ENCODE data around the gene ASAP2.

The ASAP2 gene

GRCh38 chr2:9184361-9184760, 22.3 kb upstream of the ASAP2 start:
- no peak for DNase-seq

DNA sequence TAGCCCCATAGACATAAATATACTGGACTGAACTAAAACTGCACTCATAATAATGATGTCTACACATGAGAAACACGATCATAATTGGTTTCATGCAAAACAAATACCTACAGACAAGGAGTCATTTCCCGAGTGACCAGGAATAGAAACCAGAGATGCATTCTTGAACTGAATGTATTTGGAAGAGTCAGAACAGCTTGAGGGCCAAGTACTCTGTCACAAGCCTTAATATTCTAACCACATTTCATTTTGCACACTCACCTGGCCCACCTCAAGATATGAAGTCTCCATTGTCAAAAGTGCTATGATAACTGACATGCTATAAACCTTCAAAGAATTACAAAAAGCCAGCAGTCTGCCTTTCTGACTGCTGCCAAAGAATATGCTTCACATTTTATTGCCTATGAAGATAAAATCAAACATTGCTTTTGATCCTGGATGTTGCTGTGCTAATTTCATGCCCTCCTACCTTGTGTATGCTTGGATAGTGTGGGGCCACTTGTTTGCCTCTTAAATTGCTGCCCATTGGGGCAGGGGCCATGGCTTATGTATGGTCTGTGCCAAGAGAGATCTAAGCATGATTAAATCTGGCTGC, 18.9 kb upstream of the ASAP2 start:
- DNase-seq, result no peak

DNA sequence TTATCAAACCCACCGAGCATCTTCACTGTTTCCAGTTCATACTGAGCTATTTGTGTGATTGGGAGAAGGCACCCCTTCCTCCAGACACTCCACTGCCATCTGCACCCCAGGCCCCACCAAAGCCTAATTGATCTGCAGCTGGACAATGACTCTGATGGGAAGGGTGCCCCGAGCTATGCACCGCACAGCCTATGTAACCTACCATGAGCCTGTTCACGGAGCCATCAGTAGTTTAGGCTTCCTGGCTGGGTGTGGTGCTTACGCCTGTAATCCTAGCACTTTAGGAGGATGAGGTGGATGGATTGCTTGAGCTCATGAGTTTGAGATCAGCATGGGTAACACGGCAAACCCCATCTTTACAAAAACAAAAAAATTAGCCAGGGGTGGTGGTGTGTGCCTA, 17.8 kb upstream of the ASAP2 start:
- DNase-seq, result no peak

DNA sequence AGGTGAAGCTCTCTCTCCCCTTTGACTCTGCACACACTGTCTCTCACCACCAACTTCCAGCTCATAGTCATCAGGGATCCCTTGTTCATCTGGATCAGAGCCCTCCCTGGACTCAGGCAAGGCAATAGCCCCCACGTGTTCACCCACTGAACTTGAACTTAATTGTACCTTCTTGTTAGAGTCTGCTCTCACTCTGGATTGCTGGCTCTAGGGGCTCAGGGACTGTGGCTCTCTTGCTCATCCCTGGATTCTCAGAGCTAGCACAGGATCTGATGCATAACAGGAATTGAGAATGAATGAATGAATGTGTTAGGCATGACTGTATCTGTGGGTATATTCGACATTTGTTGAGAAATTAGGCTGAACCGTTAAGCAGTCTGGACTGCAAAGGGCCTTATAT, 16.7 kb upstream of the ASAP2 start:
- DNase-seq, result no peak

DNA sequence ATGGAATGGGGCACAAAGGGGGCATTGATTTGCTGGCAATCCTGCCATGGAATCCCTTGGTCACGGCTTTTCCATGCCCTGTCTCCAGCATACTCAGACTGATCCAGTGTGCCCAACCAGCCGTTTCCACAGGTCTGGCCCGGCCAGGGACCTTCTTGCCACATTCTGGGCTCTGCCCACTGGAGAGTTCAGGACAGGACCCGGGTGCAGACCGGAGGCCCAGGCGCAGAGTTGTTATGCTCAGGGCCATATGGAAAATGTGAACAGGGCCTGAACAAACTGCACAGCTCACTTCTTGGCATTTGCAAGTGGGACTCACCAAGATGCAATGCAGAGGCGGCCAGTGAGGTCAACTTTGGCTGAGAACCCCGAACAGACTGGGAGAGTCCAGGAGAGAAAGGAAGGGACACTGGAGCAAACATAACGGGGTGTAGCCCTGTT, 15.6 kb upstream of the ASAP2 start:
- DNase-seq, result no peak

DNA sequence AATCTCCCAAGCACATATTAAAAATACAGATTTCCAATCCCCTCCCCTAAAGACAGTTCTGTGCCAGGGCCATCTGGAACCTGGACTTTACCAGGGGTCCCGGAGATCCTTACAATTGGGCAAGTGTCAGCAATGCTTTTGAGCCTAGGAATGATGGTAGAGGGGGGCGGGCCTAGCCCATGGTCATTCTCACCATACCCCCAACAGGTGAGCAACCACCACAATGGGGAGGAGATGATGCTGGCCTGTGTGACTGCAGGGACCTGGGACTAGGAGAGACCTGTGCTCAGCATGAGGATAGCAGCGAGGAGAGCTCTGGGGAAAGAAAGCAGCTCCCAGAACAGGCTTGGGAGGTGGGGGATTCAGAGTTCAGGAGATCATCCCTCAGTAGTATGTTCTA, 13.9 kb upstream of the ASAP2 start:
- DNase-seq, result no peak

GRCh38 chr2:9194352-9194751, 12.3 kb upstream of the ASAP2 start:
- no peak for DNase-seq

- no peak for DNase-seq
These were observed 10.0 kb upstream of the ASAP2 start for GRCh38 chr2:9196637-9197036.

- DNase-seq, result no peak
These were observed 8.7 kb upstream of the ASAP2 start for GRCh38 chr2:9197916-9198315.

- DNase-seq, result no peak
These were observed 6.6 kb upstream of the ASAP2 start for GRCh38 chr2:9199716-9200632.

GRCh38 chr2:9200633-9201015, 6.0 kb upstream of the ASAP2 start:
- DNase-seq, result no peak

DNA sequence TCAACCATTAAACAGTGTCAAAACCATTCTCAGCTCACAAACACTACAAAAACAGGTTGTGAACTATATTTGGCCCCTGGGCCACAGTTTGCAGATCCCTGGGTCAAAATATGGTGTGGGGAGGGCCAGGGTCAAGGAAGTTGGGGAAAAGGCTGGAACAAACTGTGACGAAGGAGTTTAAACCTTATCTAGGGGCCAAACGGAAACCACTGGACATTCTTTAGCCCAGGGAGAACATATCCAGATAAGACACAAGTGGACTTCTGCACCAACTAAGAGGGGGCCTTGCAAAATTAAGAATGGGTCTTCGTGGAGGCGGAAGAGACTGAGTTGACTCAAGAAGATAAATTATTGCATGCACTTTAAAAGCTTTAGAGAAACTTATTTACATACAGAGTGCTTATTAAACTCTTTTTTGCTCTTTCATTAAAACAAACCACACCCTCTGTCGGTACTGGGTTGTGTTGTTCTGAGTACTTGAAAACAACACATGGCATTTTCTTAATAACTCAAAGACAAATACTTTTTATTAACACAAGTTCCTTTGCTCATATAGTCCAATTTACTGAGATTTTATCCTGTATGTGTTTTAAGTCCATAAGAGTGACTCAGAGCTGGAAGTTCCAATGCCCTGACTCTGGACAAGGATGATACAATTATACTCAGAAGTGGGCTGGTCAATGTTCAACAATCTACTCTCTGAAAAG, 5.3 kb upstream of the ASAP2 start:
- DNase-seq, result no peak

- no peak for DNase-seq
These were observed 3.6 kb upstream of the ASAP2 start for GRCh38 chr2:9203006-9203405.

DNA sequence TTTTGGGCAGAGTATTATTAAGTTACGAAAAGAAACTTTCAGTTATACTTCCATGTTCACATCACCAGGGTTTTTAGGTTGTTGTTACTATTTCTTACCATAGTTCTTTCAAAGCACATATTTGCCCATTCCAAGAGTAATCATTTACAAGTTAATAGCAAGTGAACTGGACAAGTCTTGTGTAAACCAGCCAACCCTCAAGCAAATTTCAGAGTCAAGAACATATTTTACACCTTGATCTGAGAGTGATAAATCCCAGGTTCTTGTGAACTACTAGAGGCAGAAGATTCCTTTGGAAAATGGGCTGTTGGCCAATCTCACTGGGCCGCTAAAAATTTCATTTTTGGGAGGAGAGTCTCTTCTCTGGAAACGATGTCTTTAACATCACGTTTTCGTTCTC, 2.7 kb upstream of the ASAP2 start:
- DNase-seq, result no peak

DNA sequence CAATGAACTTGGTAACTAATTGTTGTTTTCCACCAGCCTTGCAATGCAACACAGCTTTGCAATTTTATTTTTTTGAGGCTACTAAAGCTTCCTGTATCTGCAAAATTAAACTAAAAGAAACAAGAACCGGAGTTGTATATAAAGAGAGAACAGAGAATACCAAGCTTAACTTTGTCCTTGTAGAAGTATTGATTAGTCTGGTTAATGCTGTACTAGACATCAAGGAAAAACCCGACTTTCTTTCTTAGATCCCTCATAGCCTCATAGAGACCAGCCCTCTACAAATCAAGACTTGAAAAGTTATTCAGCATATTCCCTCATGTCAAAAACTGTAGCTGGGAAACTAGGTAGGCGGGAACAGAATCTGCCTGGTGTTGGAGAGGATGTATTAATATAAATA, 1.7 kb upstream of the ASAP2 start:
- no peak for DNase-seq

GRCh38 chr2:9205486-9205885, 1.1 kb upstream of the ASAP2 start:
- DNase-seq, result no peak

GRCh38 chr2:9206991-9207640, 504 bp downstream of the ASAP2 start:
- DNase-seq, result no peak

- DNase-seq, result no peak
These were observed 1.2 kb downstream of the ASAP2 start for GRCh38 chr2:9207641-9208311.

DNA sequence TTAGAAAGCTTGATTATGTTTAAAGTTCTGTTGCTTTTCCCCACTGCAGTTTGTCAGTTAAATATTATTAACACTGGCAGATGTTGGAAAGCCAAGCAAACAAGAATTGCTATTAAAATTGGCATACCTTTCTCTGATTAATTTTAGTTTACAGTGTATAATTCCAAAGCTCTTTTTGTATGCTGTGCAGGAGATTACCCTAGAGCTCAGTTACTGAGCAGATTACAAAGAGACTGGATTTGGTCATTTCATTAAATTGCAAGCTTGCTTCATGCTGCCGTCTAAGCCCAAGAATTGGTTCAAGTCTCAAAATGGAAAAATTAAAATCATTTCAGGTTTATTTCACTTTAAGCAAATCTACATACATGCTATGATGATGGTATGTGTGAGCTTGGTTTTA, 2.3 kb downstream of the ASAP2 start:
- DNase-seq, result no peak

- no peak for DNase-seq
These were observed 3.4 kb downstream of the ASAP2 start for GRCh38 chr2:9210030-9210429.

GRCh38 chr2:9211496-9211895, 4.9 kb downstream of the ASAP2 start:
- no peak for DNase-seq

- no peak for DNase-seq
These were observed 5.5 kb downstream of the ASAP2 start for GRCh38 chr2:9212010-9212635.
